ENCODE results near the gene MAP3K15.

DNA sequence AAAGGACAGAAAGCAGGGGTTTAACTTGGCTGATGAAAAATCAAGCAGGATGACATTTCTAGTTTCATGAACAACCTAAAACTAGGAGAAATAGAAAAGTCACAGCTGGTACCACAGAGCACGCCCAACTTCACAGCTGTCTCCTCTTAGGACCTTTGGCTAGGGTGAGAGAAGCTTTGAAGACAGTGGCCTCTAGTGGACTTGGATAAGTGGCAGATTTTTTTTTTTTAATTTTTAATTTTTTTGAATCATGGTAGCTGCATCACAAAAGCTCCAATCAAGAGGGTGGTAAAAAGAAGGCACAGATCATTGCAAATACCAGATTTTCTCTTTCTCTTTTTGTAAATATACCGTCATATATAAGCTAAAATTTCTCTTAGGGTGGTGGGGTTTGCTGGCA is 20.2 kb upstream of the MAP3K15 start:
- no peak for TF ChIP-seq EZH2phosphoT487 (IDR thresholded peaks at IDR 0.05; ENCODE audit: insufficient read depth, low read depth)
- TF ChIP-seq EZH2 (IDR thresholded peaks at IDR 0.05; ENCODE audit: insufficient read depth, poor library complexity, severe bottlenecking) = no peak

Measured in GM23248 (cell line).